ENCODE measurements around the gene TRMO.

The TRMO gene

DNA sequence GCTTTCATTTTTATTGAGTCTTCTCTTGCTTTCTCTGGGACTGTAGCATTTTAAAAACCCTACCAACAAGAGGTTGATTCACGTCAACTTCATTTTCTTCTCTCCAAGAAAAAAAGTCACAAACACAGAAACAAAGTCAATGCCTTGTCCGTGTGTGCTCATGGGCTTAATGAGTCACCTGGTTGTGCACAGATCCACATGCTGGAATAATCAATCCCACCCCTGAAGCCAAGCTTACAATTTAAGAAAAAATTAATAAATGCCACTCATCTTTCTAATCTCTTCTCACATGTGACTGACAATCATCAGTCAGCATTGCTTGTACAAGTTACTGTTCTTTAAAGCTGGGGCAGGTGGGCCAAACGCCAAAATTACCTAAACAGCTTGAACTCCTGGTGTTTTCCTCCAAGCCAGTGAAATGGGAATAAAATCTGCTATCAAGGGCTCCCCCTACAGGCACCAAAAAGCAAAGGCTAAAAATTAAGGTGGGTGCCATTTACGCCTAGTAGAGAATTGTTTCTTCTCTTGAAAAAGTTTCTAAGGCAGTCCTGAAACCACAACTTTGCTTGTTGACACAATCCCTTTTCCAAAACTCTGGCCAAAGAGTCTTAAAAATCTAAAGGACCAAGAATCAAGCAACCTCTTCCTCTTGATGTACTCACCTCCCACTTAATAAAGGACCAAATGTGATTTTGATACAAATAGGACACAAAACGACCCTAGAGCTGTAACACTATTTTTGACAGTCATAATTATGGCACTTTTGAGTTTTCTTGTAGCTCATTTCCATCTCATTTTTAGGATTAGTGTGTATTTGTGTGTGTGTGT, 21.3 kb downstream of the TRMO start:
- DNase-seq = peak; percentile 9

DNA sequence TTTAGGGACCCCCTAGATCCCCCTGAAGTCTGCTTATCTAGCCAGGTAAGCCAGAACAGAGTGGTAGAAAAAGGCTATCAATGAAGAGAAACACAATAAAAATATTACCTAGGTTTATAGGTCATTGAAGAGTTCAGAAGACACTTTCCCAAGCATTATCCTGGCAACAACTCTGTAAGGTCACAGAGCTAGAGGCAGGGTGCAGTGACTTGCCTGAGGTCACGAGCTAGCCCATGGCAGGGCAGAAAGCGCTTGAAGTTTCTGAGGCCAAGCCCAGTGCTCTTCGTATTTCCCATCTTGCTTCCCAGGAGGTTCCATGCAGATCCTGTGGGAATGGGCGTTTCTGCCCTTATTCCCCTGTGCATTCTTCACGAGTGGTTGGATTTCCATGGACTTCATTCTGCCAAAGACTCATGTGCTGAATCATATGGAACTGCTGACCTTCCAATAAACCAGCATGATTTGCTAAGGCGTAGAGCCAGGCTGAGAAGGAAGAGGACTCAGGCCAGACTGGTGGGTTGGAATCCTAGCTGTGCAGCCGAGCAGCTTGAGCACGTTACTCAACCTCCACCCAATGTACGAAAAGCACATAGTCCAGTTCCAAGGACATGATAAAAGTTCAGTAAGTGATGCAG, 22.1 kb downstream of the TRMO start:
- DNase-seq = no peak

DNA sequence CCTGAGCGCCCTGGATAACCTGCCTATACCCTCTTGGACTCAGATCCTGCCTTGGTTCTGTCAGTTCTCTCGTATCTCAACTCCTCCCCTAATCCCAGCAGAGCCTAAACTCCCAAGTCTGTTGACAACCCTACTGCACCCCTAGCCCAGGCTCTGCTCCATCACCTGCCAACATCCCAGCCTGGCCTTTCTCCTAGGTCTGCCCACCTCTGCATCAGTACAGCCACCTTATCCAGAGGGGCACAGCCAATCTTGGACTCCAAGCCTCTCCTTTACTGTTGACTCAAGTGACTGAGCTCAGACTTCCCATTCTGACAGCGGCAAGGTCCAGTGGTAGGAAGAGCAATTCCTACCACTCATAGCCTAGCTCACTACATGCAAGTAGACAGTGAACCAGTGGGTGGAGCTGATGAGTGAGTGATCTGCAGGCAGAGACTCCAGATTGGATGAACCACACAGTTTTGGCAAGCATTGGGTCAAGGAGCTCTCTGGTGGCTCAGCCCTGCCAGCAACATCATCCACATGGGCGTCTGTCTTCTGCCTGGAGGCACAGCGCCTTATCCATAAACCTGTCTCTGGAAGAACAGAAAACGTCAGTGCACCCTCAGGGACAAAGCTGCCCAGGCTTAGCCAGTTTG, 26.5 kb downstream of the TRMO start:
- peak; percentile 13 for DNase-seq

DNA sequence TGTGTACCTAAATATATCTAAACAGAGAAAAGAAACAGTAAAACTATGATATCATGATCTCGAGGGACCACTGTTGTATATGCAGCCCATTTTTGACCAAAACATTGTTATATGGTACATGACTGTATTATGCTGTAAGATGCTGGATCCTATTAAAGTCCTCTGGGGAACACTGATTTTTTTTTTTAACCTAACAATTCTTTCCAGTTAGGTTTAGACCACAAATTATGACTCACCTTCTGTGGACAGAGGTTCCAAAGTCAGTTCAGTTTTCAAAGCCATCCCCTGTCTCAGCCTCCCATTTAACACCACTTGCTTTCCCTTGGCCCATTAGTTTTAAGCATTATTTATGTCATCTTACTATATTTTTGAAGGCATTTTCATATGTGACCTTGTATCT, 27.1 kb downstream of the TRMO start:
- DNase-seq = no peak

DNA sequence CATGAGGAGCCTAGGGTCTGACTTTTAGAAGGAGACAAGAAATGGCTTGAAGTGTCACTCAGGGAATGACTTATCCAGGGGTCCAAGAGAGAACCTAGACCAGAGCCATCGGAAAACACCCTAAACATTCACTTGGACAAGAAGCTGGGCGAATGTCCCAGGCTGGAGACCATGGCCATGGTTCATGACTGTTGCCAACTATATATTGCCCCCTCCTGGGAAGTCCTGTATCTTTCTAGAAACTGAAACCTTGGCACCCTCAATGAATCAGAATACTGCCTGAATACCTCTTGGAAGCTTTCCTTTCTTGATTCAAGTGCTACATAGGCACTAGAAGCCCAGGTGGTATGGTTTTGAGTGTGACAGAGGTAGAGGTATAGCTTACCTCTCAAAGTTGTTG, 29.9 kb downstream of the TRMO start:
- no peak for DNase-seq

DNA sequence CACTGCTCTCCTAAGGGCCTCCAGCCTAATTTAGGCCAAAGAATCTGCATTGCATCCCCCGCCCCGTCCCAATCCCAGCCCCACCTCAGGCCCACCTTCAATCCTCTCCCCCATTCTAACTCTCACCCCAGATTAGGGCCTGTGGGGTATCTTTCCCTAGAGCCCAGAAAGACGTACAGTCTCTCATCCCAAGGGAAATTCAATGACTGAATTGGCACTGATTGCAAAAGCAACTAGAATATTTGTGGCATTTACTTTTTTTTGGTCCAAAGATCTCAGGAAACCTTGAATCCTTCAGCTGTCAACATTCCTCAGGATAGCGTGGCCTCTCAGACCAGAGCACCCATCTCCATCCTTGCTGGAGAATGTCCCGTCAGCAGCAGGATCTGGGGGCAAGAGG, 30.6 kb downstream of the TRMO start:
- no peak for DNase-seq

DNA sequence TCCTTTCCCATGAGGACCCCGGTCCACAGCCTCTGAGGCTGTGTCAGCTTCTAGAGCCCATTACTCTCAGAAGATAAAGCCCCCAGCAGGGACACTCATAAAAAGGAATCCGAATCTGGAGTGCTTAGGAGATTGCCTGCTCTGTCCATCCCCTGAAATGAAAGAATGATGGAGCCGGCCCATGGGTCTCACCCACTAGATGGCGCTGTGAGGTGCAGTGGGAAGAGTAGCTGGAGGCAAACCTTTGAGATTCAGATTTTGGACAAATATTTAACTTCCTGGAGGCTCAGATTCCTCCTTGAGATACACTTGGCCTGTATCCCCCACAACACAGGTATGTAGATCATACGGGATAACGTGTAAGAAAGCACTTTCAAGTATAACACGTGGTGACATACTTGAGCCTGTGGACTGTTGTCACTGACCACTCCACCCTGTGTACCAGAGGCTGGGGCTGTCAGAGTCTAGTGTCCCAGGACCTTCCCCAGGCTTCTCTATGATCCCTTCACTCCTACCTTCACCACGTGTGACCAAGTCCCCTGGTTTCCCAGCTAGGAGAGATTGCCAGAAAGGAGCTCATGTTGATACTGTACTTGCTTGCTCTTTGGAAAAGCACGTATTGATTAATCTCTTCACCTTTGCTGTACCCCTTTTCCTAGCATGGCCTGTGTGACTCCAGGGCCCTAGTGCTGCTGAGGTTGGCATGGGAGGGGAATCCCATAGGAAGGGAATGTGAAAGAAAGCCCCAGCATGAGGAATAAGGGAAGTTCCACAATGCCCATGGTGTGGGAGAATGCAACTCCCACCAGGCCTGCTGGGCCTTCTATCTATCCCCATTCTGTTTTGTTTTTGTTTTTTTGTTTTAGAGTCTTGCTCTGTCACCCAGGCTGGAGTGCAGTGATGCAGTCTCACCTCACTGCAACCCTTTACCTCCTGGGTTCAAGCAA, 32.1 kb downstream of the TRMO start:
- peak; percentile 33 for DNase-seq

DNA sequence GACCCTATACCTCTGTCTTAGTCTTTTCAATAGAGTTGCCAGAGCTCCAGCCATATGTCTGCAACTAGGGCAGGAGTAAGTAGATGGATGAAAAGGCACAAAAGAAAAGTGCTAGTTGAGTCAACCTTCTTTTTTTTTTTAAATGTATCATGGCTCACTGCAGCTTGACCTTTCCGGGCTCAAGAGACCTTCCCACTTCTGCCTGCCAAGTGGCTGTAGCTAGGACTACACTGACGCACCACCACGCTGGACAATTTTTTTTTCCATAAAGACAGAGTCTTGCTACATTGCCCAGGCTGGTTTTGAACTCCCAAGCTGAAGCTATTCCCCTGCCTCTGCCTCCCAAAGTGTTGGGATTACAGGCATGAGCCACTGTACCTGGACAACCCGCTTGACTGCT, 42.0 kb downstream of the TRMO start:
- no peak for DNase-seq

DNA sequence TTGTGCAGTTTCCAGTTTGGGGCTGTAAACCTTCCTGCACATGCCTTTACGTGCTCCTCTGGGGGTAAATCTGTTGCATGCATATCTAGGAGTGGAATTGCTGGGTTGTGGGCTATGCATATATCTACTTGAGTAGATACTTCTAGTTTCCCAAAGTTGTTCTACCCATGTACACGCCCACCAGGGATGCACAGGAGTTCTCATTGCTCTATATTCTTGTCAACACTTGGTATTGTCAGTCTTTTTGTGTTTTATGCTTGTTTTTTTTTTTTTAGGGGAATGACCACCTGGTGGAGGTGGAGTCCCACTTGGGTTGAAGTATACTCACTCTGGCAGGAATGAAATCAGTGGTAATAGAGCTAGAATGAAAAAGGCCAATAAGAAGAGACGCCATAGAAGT, 46.2 kb downstream of the TRMO start:
- no peak for DNase-seq

DNA sequence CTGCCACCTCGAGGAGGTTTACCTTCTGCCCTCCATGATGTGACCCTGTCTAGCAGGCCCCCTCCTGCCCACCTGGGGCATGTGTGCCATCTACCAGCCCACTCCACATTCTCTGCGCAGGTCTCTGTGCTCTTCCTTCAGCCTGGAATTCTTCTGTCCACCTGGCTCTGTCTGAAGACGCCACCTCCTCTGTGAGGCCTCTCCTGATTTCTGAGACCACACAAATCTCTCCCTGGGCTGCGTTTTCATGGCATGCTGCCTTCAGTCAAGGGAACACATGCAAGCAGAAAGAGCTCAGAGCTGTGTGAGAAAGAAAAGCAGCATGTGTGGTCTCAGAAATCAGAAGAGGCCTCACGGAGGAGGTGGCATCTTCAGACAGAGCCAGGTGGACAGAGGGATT, 47.2 kb downstream of the TRMO start:
- no peak for DNase-seq

DNA sequence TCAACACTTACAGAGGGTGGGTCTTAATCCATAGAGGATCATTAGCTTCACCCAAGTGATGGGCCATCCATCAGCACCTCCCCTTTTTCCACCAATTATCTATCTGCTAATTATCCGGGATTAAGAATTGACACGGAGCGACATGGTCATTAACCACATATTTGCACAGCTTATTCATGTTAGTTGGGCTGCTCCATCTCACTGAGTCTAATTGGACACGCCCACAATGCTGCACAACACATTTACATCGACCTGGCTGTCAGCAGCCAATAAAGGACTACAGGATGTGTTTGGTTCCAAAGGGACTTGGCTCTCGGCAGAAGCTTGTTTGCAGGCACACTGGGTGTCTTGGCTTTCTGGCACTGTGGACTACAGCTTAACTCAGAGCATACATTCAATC, 47.7 kb downstream of the TRMO start:
- no peak for DNase-seq

DNA sequence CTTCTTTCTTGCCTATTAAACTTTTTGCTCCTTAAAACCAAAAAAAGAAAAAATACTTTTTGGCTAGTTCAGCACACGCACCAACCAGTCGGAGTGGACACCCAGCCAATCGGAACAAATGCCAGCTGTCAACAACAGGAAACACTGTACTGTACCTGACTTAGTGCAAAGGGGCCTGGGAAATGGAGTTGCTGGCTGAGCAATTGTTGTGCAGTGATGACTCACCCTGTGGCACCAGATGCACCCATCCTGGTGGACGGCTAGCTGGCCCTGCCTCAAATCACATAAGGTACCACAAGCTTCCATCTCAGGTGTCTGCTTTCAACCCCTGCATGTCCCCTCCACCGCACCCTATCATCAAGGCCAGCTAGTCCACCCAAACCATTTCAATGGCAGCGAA, 48.4 kb downstream of the TRMO start:
- DNase-seq = no peak

DNA sequence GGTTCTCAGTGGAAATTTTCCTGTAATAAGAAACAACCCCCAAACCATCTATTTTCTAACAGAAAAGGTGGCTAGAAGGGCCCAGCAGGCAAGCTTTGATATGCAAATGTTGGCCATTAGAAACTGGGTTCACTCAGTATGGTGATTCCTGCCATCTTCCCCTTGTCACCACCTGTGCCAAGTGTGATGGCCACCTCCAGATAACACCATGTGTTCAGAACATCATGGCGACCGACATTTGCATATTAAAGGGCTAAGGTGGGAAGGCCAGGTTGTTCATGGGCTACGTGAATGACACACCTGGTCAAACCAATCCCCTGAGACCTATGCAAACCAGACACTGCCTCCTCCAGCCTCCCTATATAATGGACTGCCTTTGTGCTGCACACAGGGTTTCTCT, 48.9 kb downstream of the TRMO start:
- DNase-seq = no peak

DNA sequence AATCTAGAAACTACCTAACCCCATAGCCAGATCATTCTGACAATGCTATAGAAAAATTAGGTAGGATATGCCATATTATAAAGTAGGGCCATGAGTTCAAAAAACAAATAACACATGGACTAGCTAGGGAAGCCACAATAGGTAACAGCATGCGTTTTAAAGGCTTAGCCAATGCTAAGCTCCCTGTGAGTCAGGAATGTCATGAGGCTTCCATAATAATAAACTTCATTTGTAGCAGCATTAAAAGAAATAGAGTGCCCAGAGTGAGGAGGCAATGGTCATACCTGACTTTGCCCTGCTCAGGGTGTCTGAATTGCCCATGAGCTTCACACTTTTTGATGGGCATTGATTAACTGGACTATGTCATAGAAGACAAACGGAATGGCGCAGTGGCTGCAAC, 53.4 kb downstream of the TRMO start:
- DNase-seq = no peak

DNA sequence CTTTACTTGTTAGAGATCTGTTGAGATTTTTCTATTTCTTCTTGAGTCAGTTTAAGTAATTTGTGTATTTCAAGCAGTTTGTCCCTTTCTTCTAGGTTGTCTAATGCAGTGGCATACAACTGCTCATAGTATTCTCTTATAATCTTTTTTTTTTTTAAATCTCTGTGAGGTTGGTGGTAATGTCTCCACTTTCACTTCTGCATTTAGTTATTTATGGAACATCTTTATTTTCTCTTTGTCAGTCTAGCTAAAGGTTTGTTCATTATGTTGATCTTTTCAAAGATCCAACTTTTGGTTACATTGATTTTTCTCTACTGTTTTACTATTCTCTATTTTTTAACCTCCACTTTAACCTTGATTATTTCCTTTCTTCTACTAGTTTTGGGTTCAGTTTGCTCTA, 55.5 kb downstream of the TRMO start:
- no peak for DNase-seq

DNA sequence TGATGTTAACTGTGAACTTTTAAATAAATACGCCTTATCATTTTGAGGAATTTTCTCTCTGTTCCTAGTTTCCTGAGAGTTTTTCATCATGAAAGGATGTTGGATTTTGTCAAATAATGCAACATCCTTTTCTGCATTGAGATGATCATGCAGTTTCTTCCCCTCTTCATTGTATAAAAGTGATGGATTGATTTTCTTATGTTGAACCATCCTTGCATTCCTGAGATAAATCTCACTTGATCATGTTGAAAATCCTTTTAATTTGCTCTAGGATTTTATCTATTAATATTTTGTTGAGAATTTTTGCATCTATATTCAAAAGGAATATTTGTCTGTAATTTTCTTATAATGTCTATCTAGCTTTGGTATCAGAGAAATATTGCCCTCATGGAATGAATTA, 56.0 kb downstream of the TRMO start:
- no peak for DNase-seq

DNA sequence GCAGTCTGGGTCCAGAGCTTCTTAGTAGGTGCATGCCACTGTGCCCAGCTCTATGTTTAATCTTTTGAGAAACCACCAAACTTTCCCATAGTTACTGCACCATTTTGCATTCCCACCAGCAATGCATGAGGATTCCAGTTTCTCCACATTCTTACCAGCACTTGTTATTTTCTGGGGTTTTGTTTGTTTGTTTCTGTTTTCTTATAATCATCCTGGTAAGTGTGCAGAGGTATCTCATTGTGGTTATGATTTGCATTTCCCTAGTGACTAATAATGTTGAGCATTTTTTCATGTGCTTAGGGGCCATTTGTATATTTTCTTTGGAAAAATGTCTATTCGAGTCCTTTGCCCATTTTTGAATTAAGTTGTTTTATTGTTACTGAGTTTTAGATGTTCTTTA, 57.9 kb downstream of the TRMO start:
- DNase-seq = no peak

DNA sequence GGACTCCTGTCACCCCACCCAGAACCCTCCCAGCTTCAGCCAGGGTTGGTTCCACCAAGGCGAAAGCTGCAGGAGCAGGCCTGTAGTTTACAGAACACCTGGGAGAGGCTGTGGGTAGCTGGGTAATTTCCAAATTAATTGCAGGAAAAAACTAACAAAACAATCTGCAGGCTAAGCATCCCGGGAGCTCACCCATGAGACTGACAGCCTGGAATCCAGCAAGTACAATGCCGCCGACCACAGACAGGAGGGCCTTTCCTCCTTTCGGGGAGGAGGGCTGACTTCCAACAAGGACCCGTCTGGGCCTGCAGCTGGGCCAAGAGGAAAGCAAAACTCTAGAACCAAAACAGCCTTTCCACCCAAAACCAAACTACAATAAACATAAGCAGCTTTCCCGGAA, 59.0 kb downstream of the TRMO start:
- DNase-seq = no peak

DNA sequence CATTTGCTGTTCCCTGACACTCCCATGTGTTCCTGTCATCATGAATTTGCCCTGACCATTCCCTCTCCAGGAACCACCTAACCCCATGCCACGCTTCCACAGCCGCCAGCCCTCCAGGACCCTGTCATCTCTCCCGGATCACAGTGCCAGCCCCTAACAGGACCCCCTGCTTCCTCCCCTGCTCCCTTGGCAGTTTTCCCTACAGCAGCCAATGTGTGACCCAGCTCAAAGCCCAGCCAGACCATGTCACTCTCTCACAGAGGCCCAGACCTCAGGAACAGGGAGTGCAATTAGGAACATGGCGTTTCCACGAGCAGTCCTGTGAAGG, 61.2 kb downstream of the TRMO start:
- no peak for DNase-seq

DNA sequence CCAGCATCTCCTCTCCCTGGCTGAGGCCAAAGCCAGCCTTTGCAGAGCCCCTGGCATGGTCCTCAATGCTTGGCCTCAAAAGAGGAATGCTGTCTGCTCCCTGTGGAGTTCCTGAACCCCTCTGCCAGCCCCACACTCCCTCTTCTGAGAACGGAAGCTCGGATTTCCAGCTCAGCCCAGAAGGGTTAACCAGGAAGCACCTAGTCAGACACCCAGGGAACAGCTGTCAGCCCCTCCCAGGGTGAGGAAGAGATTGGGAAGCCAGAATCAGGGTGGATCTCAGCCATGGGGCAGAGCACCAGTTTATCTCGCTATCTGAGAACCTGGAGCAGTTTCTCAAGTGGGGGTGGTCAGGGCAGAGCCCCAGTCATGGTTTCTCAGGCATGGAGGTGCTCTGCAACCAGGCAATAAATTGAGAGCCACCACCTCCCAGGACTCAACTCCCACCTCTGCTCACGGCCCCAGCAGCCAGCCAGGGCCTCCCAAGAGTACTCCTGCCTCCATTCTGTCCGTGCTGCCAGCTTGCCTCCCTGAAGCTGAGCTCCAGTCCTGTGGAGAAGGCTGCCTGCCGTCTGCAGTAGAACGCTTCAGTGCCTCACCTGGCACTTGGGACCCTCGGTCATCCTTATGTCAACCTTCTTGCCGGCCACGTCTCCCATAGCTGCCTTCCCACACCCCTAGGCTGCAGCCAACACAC, 61.7 kb downstream of the TRMO start:
- no peak for DNase-seq

DNA sequence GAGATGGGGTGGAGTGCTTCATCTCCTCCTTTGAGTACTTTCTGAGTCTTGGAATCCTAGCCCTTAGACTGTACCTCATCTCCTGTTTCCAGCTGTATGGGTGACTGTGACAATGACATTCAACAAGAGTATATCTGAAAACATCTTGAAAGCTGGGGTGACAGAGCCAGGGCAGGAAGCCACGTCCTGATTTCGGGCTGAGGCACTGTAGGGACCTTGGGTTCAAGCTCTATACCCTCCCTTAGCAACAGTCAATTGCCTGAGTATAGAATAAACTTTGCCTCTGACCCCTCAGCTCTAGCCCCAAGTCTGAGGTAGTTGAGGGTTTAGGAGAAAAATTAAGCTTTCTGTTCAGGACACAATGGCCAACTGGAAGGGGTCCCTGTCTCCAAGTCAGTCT, 63.0 kb downstream of the TRMO start:
- no peak for DNase-seq

DNA sequence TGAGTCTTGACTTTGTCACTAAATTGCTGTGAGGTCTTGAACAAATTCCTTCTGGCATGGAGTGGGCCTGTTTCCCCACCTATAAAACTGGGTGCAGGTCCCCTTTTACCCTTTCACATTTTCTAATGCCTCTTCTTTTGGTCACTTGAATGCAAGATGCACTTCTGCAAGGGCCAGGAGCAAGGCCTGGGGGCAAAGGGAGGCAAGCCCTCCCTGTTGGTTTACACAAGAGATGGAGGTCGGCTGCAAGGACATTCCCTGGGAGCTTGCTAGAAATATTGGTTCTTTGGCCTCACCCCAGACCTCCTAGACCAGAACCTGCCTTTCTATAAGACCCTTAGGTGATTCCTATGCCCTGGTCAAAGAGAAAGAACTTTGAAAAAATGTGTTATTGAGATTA, 63.5 kb downstream of the TRMO start:
- DNase-seq = no peak

DNA sequence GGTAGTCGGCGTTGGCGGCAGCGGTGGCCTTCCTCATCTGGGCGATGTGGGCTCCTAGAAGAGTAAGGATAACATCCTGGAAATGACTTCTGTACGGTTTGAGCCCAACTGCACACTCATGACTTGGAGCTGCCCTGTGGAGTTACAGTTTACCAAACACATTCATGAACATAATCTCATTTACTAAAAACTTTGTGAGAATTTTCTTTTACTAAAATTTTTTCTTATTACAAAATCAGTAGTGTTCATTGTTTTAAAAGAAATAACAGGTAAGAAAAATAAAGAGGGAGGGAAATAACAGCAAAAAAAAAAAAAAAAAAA, 63.9 kb downstream of the TRMO start:
- no peak for DNase-seq

All from CD4-positive, alpha-beta T cell treated with Interferon gamma for 1 hour (primary cell).